GM12873 (cell line): ENCODE data around the gene ENOPH1.

ENCODE experiments used
- CTCF ChIP-seq: IDR thresholded peaks from 2 replicates; pipeline ENCODE4 v1.5.1; 2012; ENCODE audit warnings: low read depth, mild to moderate bottlenecking, moderate library complexity, low read length, control low read depth; ENCODE audit not compliant: insufficient read depth; ENCODE audit errors: missing control alignments

The ENOPH1 gene

GRCh38 chr4:82480771-82481505 lies 50.5 kb downstream of the ENOPH1 start:
- no peak for TF ChIP-seq CTCF

GRCh38 chr4:82481506-82481840 lies 51.1 kb downstream of the ENOPH1 start:
- TF ChIP-seq CTCF, result no peak

- TF ChIP-seq CTCF, result no peak
Observed at GRCh38 chr4:82482387-82482786, 52.0 kb downstream of the ENOPH1 start.

GRCh38 chr4:82484996-82485783 lies 54.8 kb downstream of the ENOPH1 start:
- no peak for TF ChIP-seq CTCF

GRCh38 chr4:82489076-82489475 lies 58.7 kb downstream of the ENOPH1 start:
- no peak for TF ChIP-seq CTCF

GRCh38 chr4:82489987-82490386 lies 59.6 kb downstream of the ENOPH1 start:
- TF ChIP-seq CTCF, result no peak

- no peak for TF ChIP-seq CTCF
Observed at GRCh38 chr4:82491251-82491960, 61.0 kb downstream of the ENOPH1 start.
